Esophagus muscularis mucosa (tissue), 4 donors: ENCODE results near the gene WNT7A. TPM values are rescaled to one million over a fixed set of nuclear protein-coding genes. Genes with fewer than 3 reads are reported as not detected.

Experiments used
- DNase-seq: peaks from one replicate; pipeline ENCODE4 v3.0.0-alpha.2; 2017; ENCODE audit errors: extremely low spot score
- H3K27ac ChIP-seq, 4 donors: fragments of 200-600 bp; sonication (generic); replicated peaks in 1 of 4; 1 replicate in 3 of 4; 2 replicates in 1 of 4; pipeline ENCODE4 v1.5.1; 2016 to 2019; ENCODE audit warnings: mild to moderate bottlenecking in 1 of 4
- H3K27me3 ChIP-seq, 4 donors: fragments of 200-600 bp; sonication (generic); one replicate each; pipeline versions ENCODE4 v1.5.1 to v1.6.0; 2016 to 2019
- H3K36me3 ChIP-seq, 4 donors: fragments of 200-600 bp; sonication (generic); one replicate each; pipeline ENCODE4 v1.5.1; 2016 to 2019
- H3K4me1 ChIP-seq, 4 donors: fragments of 200-600 bp; sonication (generic); one replicate each; pipeline ENCODE4 v1.5.1; 2016 to 2019
- H3K4me3 ChIP-seq, 4 donors: fragments of 200-600 bp; sonication (generic); 1 replicate in 2 of 4; 2 replicates in 2 of 4; pipeline ENCODE4 v1.5.1; 2016 to 2019; ENCODE audit warnings: mild to moderate bottlenecking in 4 of 4, moderate library complexity in 1 of 4
- H3K9me3 ChIP-seq, 4 donors: fragments of 200-600 bp; sonication (generic); 1 replicate in 3 of 4; 2 replicates in 1 of 4; pipeline ENCODE4 v1.5.1; 2016 to 2019
- EP300 ChIP-seq: sonication (generic); formaldehyde crosslinking; IDR thresholded peaks from one replicate; pipeline ENCODE4 v1.6.1; 2017; ENCODE audit warnings: antibody characterized with exemption
- POLR2A ChIP-seq: fragments of 450-650 bp; IDR thresholded peaks from one replicate; pipeline ENCODE4 v1.6.1; 2017; ENCODE audit warnings: antibody characterized with exemption, moderate library complexity, mild to moderate bottlenecking, low read depth
- POLR2AphosphoS5 ChIP-seq, 2 donors: sonication (generic); formaldehyde crosslinking; IDR thresholded peaks; one replicate each; pipeline ENCODE4 v1.6.1; 2017; ENCODE audit warnings: antibody characterized with exemption in 2 of 2
- WGBS: methylation state at CpG from one replicate; pipeline ENCODE4 v1.1.5; 2018; 5-methylcytosine and 5-hydroxymethylcytosine counted together
- intact Hi-C: fragments of 100-400 bp; cut with DNase I; formaldehyde crosslinking; loops from one replicate; pipeline ENCODE4 v1.15.1; 2023
- total RNA-seq, 4 donors: library from RNA; depleted of rRNA; stranded (reverse); fragments of >200 nt; gene quantifications; one replicate each; pipeline versions ENCODE4 v1.1.0 to v1.2.1, GENCODE V29; 2016
- TF ChIP-seq, protein P1 (sequence below), 3 experiments: fragments of 200-600 bp in 2 of 3; fragments of 450-650 bp in 1 of 3; sonication (generic) in 2 of 3; IDR thresholded peaks; one replicate each; pipeline ENCODE4 v1.5.1; 2017 to 2019; ENCODE audit warnings: antibody characterized with exemption in 3 of 3, mild to moderate bottlenecking in 2 of 3, moderate library complexity in 1 of 3

The WNT7A gene
- total RNA-seq, 4 donors from 2014 or later: not detected

- H3K4me3 ChIP-seq: no peak overlapping the region
- no peak for DNase-seq
- peaks cover 0 to under 1% (median under 1%) of the 10 kb centered on the region in 4 donors for H3K4me1 ChIP-seq
- H3K27ac ChIP-seq: no peak overlapping the region
- peaks cover 0 to 9% (median 0%) of the 10 kb centered on the region in 4 donors for H3K36me3 ChIP-seq
- WGBS: 65% methylated on average over 1 of the region's 1 CpG
- intact Hi-C loops: no loop called here
- H3K27me3 ChIP-seq: no peaks in the 10 kb centered on the region
- TF ChIP-seq, protein P1, sequence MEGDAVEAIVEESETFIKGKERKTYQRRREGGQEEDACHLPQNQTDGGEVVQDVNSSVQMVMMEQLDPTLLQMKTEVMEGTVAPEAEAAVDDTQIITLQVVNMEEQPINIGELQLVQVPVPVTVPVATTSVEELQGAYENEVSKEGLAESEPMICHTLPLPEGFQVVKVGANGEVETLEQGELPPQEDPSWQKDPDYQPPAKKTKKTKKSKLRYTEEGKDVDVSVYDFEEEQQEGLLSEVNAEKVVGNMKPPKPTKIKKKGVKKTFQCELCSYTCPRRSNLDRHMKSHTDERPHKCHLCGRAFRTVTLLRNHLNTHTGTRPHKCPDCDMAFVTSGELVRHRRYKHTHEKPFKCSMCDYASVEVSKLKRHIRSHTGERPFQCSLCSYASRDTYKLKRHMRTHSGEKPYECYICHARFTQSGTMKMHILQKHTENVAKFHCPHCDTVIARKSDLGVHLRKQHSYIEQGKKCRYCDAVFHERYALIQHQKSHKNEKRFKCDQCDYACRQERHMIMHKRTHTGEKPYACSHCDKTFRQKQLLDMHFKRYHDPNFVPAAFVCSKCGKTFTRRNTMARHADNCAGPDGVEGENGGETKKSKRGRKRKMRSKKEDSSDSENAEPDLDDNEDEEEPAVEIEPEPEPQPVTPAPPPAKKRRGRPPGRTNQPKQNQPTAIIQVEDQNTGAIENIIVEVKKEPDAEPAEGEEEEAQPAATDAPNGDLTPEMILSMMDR (IDR thresholded peaks at IDR 0.05): no peak
- TF ChIP-seq POLR2AphosphoS5 (IDR thresholded peaks at IDR 0.05) (no peak), POLR2A (no peak), EP300 (no peak)
- peaks cover 0 to 62% (median 48%) of the 10 kb centered on the region in 4 donors for H3K9me3 ChIP-seq
Observed at GRCh38 chr3:13901935-13902584, 22.2 kb upstream of the WNT7A start.

GRCh38 chr3:13898346-13898745 is 18.5 kb upstream of the WNT7A start:
- no peak for TF ChIP-seq POLR2A
- TF ChIP-seq POLR2AphosphoS5 (IDR thresholded peaks at IDR 0.05): no peak
- no peak for TF ChIP-seq EP300
- TF ChIP-seq, protein P1 (IDR thresholded peaks at IDR 0.05): no peak
- Histone ChIP-seq H3K27me3 (no peaks in the 10 kb centered on the region), H3K4me3 (no peak overlapping the region), H3K27ac (no peak overlapping the region), H3K9me3 (peaks cover 0 to 30% (median 20%) of the 10 kb centered on the region in 4 donors), H3K36me3 (no peaks in the 10 kb centered on the region), H3K4me1 (peaks cover 5 to 21% (median 19%) of the 10 kb centered on the region in 4 donors)
- WGBS: 74% methylated on average over 3 of the region's 3 CpGs
- no peak for DNase-seq
- intact Hi-C loops: loop anchor here (5.0 to 10.0 kb wide), 3 partner anchors 224 to 569 kb away; partner anchors contain the start of genes CHCHD4, LSM3 and XPC

DNA sequence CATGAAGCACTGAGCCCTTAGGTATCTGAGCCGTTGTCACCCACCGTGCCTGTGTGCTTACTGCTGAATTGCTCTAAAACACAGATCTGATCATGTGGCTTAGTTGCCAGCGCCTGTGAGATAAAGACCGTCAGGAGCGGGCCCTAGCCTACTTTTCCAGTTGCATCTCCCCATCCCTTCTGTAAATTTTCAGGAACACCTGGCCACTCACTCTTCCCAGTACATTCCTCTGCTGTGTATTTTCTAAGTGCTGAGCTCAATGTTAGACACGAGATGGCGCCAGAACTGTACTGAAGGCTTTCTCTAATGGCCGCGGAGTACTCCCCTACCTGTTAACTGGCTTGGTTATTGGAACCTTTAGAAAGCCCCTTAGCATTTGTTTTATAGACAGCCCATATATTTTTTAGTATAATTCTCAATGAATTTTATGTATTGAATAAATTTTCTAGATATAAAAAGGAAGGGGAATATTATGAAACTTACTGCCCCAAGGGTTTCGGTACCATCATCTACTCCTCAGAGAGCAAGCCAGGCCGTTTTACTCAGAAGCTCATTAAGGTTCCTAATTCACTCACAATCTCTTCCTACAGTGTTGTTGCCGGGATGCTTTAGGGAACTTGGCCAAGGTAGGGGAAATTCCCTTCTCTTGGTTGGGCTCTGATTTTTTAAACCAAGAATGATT is 16.7 kb upstream of the WNT7A start:
- H3K27me3 ChIP-seq: no peaks in the 10 kb centered on the region
- WGBS: 17% methylated on average over 12 of the region's 12 CpGs
- H3K4me3 ChIP-seq: peak overlapping the region; percentile 61 to 73 (median 66)
- DNase-seq: no peak
- H3K9me3 ChIP-seq: peaks cover 0 to 14% (median 5%) of the 10 kb centered on the region in 4 donors
- intact Hi-C loops: loop anchor here (5.0 to 10.0 kb wide), 3 partner anchors 226 to 571 kb away; partner anchors contain the start of genes CHCHD4, LSM3 and XPC
- peaks cover 5 to 21% (median 19%) of the 10 kb centered on the region in 4 donors for H3K4me1 ChIP-seq
- peak overlapping the region in 1 of 4 donors; percentile 76 for H3K27ac ChIP-seq
- TF ChIP-seq, protein P1 (IDR thresholded peaks at IDR 0.05): peak; percentile 50 to 76 (median 68)
- no peak for TF ChIP-seq POLR2A
- H3K36me3 ChIP-seq: no peaks in the 10 kb centered on the region

GRCh38 chr3:13895155-13896105 is 15.6 kb upstream of the WNT7A start:
- intact Hi-C loops: loop anchor here (5.0 to 10.0 kb wide), 3 partner anchors 227 to 572 kb away; partner anchors contain the start of genes CHCHD4, LSM3 and XPC
- Histone ChIP-seq H3K36me3 (no peaks in the 10 kb centered on the region), H3K4me3 (peak overlapping the region; percentile 61 to 73 (median 66)), H3K4me1 (peaks cover 5 to 21% (median 19%) of the 10 kb centered on the region in 4 donors), H3K27ac (peak overlapping the region; percentile 69 to 80 (median 78)), H3K27me3 (no peaks in the 10 kb centered on the region), H3K9me3 (peaks cover 0 to 2% (median 0%) of the 10 kb centered on the region in 4 donors)
- peak; percentile 98 for DNase-seq
- WGBS: 4% methylated on average over 20 of the region's 86 CpGs
- TF ChIP-seq POLR2AphosphoS5 (IDR thresholded peaks at IDR 0.05) (peak; percentile 87 to 90), EP300 (no peak), POLR2A (peak; percentile 38)
- TF ChIP-seq, protein P1 (IDR thresholded peaks at IDR 0.05): peak in 1 of 3 experiments; percentile 7
